ENCODE results near the gene YTHDC1.

GRCh38 chr4:68373513-68373912 lies 23.6 kb upstream of the YTHDC1 start:
- TF ChIP-seq CTCF (conservative IDR thresholded peaks at IDR 0.05; ENCODE audit: low read length) (no peak), EZH2phosphoT487 (IDR thresholded peaks at IDR 0.05; ENCODE audit: borderline replicate concordance) (no peak)

Data from Loucy (cell line).